Measurements from ENCODE around the gene DNER. TPM values are rescaled to one million over a fixed set of nuclear protein-coding genes. Genes with fewer than 3 reads are reported as not detected.

Gene DNER
- total RNA-seq, 1 donor from 2014 or later: 1.8 TPM

GRCh38 chr2:229688141-229688540, 26.2 kb downstream of the DNER start:
- Histone ChIP-seq H3K36me3 (ENCODE audit: control insufficient read depth, insufficient read depth, low read length) (no peaks in the 10 kb centered on the region), H3K4me3 (ENCODE audit: low read depth, low read length) (no peak overlapping the region), H3K27me3 (ENCODE audit: control insufficient read depth, insufficient read depth, low read length) (no peaks in the 10 kb centered on the region)
- DNase-seq (ENCODE audit: low read depth) (no peak), FAIRE-seq (no peak)
- TF ChIP-seq, protein P1, sequence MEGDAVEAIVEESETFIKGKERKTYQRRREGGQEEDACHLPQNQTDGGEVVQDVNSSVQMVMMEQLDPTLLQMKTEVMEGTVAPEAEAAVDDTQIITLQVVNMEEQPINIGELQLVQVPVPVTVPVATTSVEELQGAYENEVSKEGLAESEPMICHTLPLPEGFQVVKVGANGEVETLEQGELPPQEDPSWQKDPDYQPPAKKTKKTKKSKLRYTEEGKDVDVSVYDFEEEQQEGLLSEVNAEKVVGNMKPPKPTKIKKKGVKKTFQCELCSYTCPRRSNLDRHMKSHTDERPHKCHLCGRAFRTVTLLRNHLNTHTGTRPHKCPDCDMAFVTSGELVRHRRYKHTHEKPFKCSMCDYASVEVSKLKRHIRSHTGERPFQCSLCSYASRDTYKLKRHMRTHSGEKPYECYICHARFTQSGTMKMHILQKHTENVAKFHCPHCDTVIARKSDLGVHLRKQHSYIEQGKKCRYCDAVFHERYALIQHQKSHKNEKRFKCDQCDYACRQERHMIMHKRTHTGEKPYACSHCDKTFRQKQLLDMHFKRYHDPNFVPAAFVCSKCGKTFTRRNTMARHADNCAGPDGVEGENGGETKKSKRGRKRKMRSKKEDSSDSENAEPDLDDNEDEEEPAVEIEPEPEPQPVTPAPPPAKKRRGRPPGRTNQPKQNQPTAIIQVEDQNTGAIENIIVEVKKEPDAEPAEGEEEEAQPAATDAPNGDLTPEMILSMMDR (IDR thresholded peaks at IDR 0.05; ENCODE audit: insufficient read depth, low read length, severe bottlenecking): no peak

DNA sequence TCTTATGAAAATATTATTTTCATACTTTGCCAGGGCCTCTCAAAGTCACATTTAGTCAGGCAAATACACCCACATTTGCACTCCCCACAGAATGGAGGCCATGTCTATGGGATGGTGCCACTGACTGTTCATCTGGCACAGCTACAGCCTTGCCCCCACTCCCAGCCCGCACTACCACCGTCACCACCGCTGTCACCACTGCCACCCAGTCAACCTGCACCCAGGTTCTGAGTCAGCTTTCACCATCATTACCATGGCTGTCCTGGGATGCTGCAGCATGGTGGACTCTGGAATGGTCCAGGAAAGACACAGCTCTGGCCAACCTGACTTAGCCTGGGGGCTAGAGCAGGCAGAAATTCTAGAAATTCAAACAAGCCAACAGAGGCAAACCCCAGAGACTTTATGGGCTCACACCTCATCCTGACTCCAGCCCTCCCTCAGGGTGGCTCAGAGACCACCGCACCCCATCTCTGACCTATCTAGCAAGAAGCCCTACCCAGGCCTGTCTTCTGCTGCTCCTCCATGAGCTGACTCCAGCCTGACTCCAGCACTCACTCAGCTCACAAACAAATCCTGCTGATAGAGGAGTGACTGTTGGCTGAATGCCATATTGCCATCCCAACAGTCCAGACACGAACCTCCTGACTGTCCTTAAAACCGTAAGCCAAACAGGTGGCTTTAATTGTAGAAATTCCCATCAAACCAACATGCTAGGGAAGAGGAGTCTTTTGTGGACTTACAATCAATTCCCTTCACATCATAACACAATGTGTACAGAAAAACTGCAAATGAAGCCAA, 28.0 kb downstream of the DNER start:
- FAIRE-seq: no peak
- no peak for DNase-seq (ENCODE audit: low read depth)
- TF ChIP-seq, protein P1 (IDR thresholded peaks at IDR 0.05; ENCODE audit: insufficient read depth, low read length, severe bottlenecking): no peak
- Histone ChIP-seq H3K36me3 (ENCODE audit: control insufficient read depth, insufficient read depth, low read length) (no peaks in the 10 kb centered on the region), H3K27me3 (ENCODE audit: control insufficient read depth, insufficient read depth, low read length) (no peaks in the 10 kb centered on the region), H3K4me3 (ENCODE audit: low read depth, low read length) (no peak overlapping the region)

- FAIRE-seq (no peak), DNase-seq (ENCODE audit: low read depth) (no peak)
- TF ChIP-seq, protein P1 (IDR thresholded peaks at IDR 0.05; ENCODE audit: insufficient read depth, low read length, severe bottlenecking): no peak
- Histone ChIP-seq H3K27me3 (ENCODE audit: control insufficient read depth, insufficient read depth, low read length) (no peaks in the 10 kb centered on the region), H3K36me3 (ENCODE audit: control insufficient read depth, insufficient read depth, low read length) (no peaks in the 10 kb centered on the region), H3K4me3 (ENCODE audit: low read depth, low read length) (no peak overlapping the region)
These were observed 29.3 kb downstream of the DNER start for GRCh38 chr2:229684942-229685562.

- FAIRE-seq (no peak), DNase-seq (ENCODE audit: low read depth) (peak; percentile 39)
- TF ChIP-seq, protein P1 (IDR thresholded peaks at IDR 0.05; ENCODE audit: insufficient read depth, low read length, severe bottlenecking): no peak
- no peaks in the 10 kb centered on the region for H3K36me3 ChIP-seq (ENCODE audit: control insufficient read depth, insufficient read depth, low read length)
- no peaks in the 10 kb centered on the region for H3K27me3 ChIP-seq (ENCODE audit: control insufficient read depth, insufficient read depth, low read length)
- H3K4me3 ChIP-seq (ENCODE audit: low read depth, low read length): no peak overlapping the region
These were observed 34.8 kb downstream of the DNER start for GRCh38 chr2:229679393-229680125.

DNA sequence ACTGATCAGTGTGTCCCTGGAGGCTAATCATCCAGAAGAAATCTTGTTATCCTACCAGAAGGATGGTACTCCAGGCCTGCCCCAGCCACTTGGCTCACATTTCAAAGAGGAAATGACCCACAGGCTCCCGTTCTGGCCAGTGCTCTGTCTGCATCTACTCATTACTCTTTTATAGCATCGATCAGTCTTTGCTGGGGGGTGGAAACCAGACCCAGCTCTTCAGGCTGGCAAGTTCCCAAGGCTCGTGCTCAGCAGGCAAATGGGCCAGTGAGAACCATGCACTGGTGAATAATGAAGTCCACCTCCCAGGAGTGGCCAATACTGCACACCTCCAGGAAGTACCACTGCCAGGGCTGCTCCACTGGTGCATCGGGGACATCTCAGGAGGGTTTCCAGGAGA, 38.8 kb downstream of the DNER start:
- no peaks in the 10 kb centered on the region for H3K27me3 ChIP-seq (ENCODE audit: control insufficient read depth, insufficient read depth, low read length)
- no peak for DNase-seq (ENCODE audit: low read depth)
- no peaks in the 10 kb centered on the region for H3K36me3 ChIP-seq (ENCODE audit: control insufficient read depth, insufficient read depth, low read length)
- TF ChIP-seq, protein P1 (IDR thresholded peaks at IDR 0.05; ENCODE audit: insufficient read depth, low read length, severe bottlenecking): no peak
- no peak overlapping the region for H3K4me3 ChIP-seq (ENCODE audit: low read depth, low read length)
- FAIRE-seq: no peak

Data from bronchial epithelial cell (primary cell).